HepG2 (cell line): ENCODE data around the gene KISS1. TPM values are rescaled to one million over a fixed set of nuclear protein-coding genes. Genes with fewer than 3 reads are reported as not detected.
A peak's percentile ranks its signal among the peaks of the same experiment; 100 is the strongest.

Source experiments
- CHCHD3 ChIP-seq: sonication (generic); formaldehyde crosslinking; IDR thresholded peaks from 2 replicates; pipeline ENCODE4 v1.8.0; 2022; ENCODE audit warnings: mild to moderate bottlenecking, missing genetic modification reagents, moderate library complexity
- HMGXB3 ChIP-seq: sonication (generic); formaldehyde crosslinking; IDR thresholded peaks from 2 replicates; pipeline ENCODE4 v1.4.0; 2020; ENCODE audit warnings: missing genetic modification reagents, borderline replicate concordance
- KDM2A ChIP-seq: sonication (generic); formaldehyde crosslinking; IDR thresholded peaks from 2 replicates; pipeline ENCODE4 v1.4.0; 2020; ENCODE audit warnings: low read depth, missing genetic modification reagents, borderline replicate concordance
- NFAT5 ChIP-seq: sonication (generic); formaldehyde crosslinking; IDR thresholded peaks from 2 replicates; pipeline ENCODE4 v1.4.0; 2020; ENCODE audit warnings: missing genetic modification reagents
- PCBP1 ChIP-seq: fragments of 200-400 bp; formaldehyde crosslinking; IDR thresholded peaks from 2 replicates; pipeline ENCODE4 v1.6.1; 2017; ENCODE audit warnings: mild to moderate bottlenecking, low read depth, low read length, borderline replicate concordance
- PITX1 ChIP-seq: sonication (generic); formaldehyde crosslinking; IDR thresholded peaks from 2 replicates; pipeline ENCODE4 v1.5.1; 2020; ENCODE audit warnings: mild to moderate bottlenecking, missing genetic modification reagents
- REPIN1 ChIP-seq: sonication (generic); formaldehyde crosslinking; IDR thresholded peaks from 2 replicates; pipeline ENCODE4 v1.8.0; 2022; ENCODE audit warnings: missing genetic modification reagents, low read depth, mild to moderate bottlenecking, borderline replicate concordance
- SOX6 ChIP-seq, 2 experiments: fragments of 450-650 bp in 1 of 2; sonication (generic) in 1 of 2; formaldehyde crosslinking in 1 of 2; IDR thresholded peaks; 2 replicates each; pipeline versions ENCODE4 v1.4.0 to v1.6.1; 2017 to 2020; ENCODE audit warnings: antibody characterized with exemption in 1 of 2, mild to moderate bottlenecking in 1 of 2, missing genetic modification reagents in 1 of 2
- SRSF9 ChIP-seq: fragments of 200-400 bp; formaldehyde crosslinking; IDR thresholded peaks from 2 replicates; pipeline ENCODE4 v1.6.1; 2018; ENCODE audit warnings: borderline replicate concordance, mild to moderate bottlenecking, low read depth, low read length; ENCODE audit not compliant: insufficient read depth, poor library complexity, severe bottlenecking
- ZNF224 ChIP-seq: sonication (generic); formaldehyde crosslinking; IDR thresholded peaks from 2 replicates; pipeline ENCODE4 v1.5.0; 2020; ENCODE audit warnings: mild to moderate bottlenecking, missing genetic modification reagents
- ZNF230 ChIP-seq: sonication (generic); formaldehyde crosslinking; IDR thresholded peaks from 2 replicates; pipeline ENCODE4 v1.4.0; 2020; ENCODE audit warnings: mild to moderate bottlenecking, missing genetic modification reagents
- ZNF274 ChIP-seq: sonication (generic); formaldehyde crosslinking; IDR thresholded peaks from 2 replicates; pipeline ENCODE4 v1.5.1; 2020; ENCODE audit warnings: mild to moderate bottlenecking, missing genetic modification reagents
- ZNF639 ChIP-seq: conservative IDR thresholded peaks from 2 replicates; pipeline ENCODE4 v1.6.1; 2018; ENCODE audit warnings: missing genetic modification reagents
- ZNF691 ChIP-seq: sonication (generic); formaldehyde crosslinking; IDR thresholded peaks from 2 replicates; pipeline ENCODE4 v1.4.0; 2020; ENCODE audit warnings: missing genetic modification reagents, low read depth, mild to moderate bottlenecking, borderline replicate concordance
- ZNF724P ChIP-seq: sonication (generic); formaldehyde crosslinking; IDR thresholded peaks from 2 replicates; pipeline ENCODE4 v1.8.0; 2022; ENCODE audit warnings: missing genetic modification reagents, borderline replicate concordance
- ZSCAN20 ChIP-seq: sonication (generic); formaldehyde crosslinking; IDR thresholded peaks from 2 replicates; pipeline ENCODE4 v1.4.0; 2020; ENCODE audit warnings: missing genetic modification reagents, mild to moderate bottlenecking, borderline replicate concordance
- polyA plus RNA-seq, 8 experiments: library from polyadenylated mRNA; depleted of rRNA in 3 of 8; stranded (reverse) in 7 of 8; unstranded in 1 of 8; fragments of >200 nt; fragmentation: Illumina TruSeq in 4 of 8; extraction: Trizol in 4 of 8; gene quantifications; 2 replicates each; pipeline versions ENCODE4 v1.2.1 to v1.2.3, GENCODE V29; 2011 to 2016; ENCODE audit warnings: low read depth in 4 of 8, missing spikeins in 1 of 8, mixed read lengths in 1 of 8; ENCODE audit not compliant: insufficient read depth in 1 of 8
- total RNA-seq, 5 experiments: library from RNA; depleted of rRNA; stranded (reverse); fragments of >200 nt; fragmentation: Illumina TruSeq; extraction: Trizol; gene quantifications; 2 replicates each; pipeline ENCODE4 v1.2.3, GENCODE V29; 2016; ENCODE audit warnings: low read depth in 1 of 5

Gene KISS1
- total and polyA plus RNA-seq, 2 of the 13 experiments (the other 11 are each of a cell fraction or from before 2014, with no cell fraction given) = 0.24 to 0.80 TPM

- TF ChIP-seq PCBP1 (no peak), KDM2A (CRISPR knock-in tag) (peak; percentile 53; the same call in 1 of the 2 replicates), ZNF224 (CRISPR knock-in tag) (no peak), HMGXB3 (CRISPR knock-in tag) (no peak), ZNF724P (no peak), ZNF230 (no peak), REPIN1 (CRISPR knock-in tag) (no peak), ZNF274 (CRISPR knock-in tag) (no peak), SOX6 (IDR thresholded peaks at IDR 0.05) (no peak), SOX6 (CRISPR knock-in tag; IDR thresholded peaks at IDR 0.05) (0 out of 2 replicates have a peak, but pooled peaks have one; percentile 10), SRSF9 (no peak), NFAT5 (no peak), CHCHD3 (CRISPR knock-in tag) (no peak), ZSCAN20 (CRISPR knock-in tag) (no peak), PITX1 (peak; percentile 58; the same call in 1 of the 2 replicates), ZNF639 (CRISPR knock-in tag) (no peak), ZNF691 (CRISPR knock-in tag) (no peak)
Observed at GRCh38 chr1:204207136-204207616, 10.9 kb upstream of the KISS1 start (continued).
